ENCODE data around the gene LRBA. TPM values are rescaled to one million over a fixed set of nuclear protein-coding genes. Genes with fewer than 3 reads are reported as not detected.

Gene LRBA
- total and polyA plus RNA-seq, 9 donors: 9.7 to 49.2 (median 30.4) TPM

DNA sequence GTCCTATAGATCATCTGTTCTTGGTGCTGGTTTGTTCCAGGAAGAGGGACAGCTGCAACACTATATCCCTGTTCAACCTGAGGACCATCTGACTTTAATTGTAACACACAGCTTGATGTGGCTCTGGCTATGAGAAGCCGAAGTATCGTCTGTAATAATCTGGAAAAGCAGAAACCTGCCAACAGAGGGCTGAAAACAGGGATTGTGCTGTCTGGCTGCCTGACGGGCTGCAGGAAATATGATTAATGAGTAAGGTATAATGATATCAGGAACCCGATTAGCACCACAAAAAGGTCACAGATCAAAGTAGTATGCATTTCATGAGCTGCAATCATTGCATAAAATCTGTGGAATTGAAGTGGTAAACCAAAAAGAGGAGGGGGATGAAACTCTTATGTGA lies 603.6 kb downstream of the LRBA start:
- H3K27me3 ChIP-seq: no peaks in the 10 kb centered on the region
- no peaks in the 10 kb centered on the region for H3K9me3 ChIP-seq
- no peak overlapping the region for H3K4me3 ChIP-seq
- no peaks in the 10 kb centered on the region for H3K36me3 ChIP-seq
- no peak for DNase-seq
- no peaks in the 10 kb centered on the region for H3K4me1 ChIP-seq (ENCODE audit: insufficient read depth)
- H3K27ac ChIP-seq: no peak overlapping the region
- TF ChIP-seq POLR2A (IDR thresholded peaks at IDR 0.05) (no peak), EP300 (IDR thresholded peaks at IDR 0.05) (no peak)
- TF ChIP-seq, protein P1, sequence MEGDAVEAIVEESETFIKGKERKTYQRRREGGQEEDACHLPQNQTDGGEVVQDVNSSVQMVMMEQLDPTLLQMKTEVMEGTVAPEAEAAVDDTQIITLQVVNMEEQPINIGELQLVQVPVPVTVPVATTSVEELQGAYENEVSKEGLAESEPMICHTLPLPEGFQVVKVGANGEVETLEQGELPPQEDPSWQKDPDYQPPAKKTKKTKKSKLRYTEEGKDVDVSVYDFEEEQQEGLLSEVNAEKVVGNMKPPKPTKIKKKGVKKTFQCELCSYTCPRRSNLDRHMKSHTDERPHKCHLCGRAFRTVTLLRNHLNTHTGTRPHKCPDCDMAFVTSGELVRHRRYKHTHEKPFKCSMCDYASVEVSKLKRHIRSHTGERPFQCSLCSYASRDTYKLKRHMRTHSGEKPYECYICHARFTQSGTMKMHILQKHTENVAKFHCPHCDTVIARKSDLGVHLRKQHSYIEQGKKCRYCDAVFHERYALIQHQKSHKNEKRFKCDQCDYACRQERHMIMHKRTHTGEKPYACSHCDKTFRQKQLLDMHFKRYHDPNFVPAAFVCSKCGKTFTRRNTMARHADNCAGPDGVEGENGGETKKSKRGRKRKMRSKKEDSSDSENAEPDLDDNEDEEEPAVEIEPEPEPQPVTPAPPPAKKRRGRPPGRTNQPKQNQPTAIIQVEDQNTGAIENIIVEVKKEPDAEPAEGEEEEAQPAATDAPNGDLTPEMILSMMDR (IDR thresholded peaks at IDR 0.05): no peak
- 79 to 86% (median 85%) methylated on average over 4 of the region's 4 CpGs for WGBS, 3 donors
- intact Hi-C loops (cut with DNase I): no loop called here

- no peaks in the 10 kb centered on the region for H3K36me3 ChIP-seq
- H3K27ac ChIP-seq: no peak overlapping the region
- no peaks in the 10 kb centered on the region for H3K4me1 ChIP-seq (ENCODE audit: insufficient read depth)
- intact Hi-C loops (cut with DNase I): no loop called here
- H3K27me3 ChIP-seq: no peaks in the 10 kb centered on the region
- 58 to 70% (median 64%) methylated on average over 5 of the region's 5 CpGs for WGBS, 3 donors
- no peaks in the 10 kb centered on the region for H3K9me3 ChIP-seq
- H3K4me3 ChIP-seq: no peak overlapping the region
- TF ChIP-seq, protein P1 (IDR thresholded peaks at IDR 0.05): no peak
- TF ChIP-seq EP300 (IDR thresholded peaks at IDR 0.05) (no peak), POLR2A (IDR thresholded peaks at IDR 0.05) (no peak)
- DNase-seq: peak; percentile 9 to 39 (median 17)
Measured at GRCh38 chr4:150402871-150403272, 612.2 kb downstream of the LRBA start.

- no peaks in the 10 kb centered on the region for H3K4me1 ChIP-seq (ENCODE audit: insufficient read depth)
- H3K9me3 ChIP-seq: no peaks in the 10 kb centered on the region
- DNase-seq: no peak
- H3K27ac ChIP-seq: no peak overlapping the region
- no peaks in the 10 kb centered on the region for H3K36me3 ChIP-seq
- WGBS, 3 donors: 96 to 98% (median 97%) methylated on average over 7 of the region's 7 CpGs
- TF ChIP-seq EP300 (IDR thresholded peaks at IDR 0.05): no peak
- TF ChIP-seq, protein P1 (IDR thresholded peaks at IDR 0.05): no peak
- intact Hi-C loops (cut with DNase I): no loop called here
- H3K4me3 ChIP-seq: no peak overlapping the region
- no peaks in the 10 kb centered on the region for H3K27me3 ChIP-seq
Measured at GRCh38 chr4:150401083-150401687, 613.9 kb downstream of the LRBA start.

GRCh38 chr4:150395872-150396271 lies 619.2 kb downstream of the LRBA start:
- Histone ChIP-seq H3K27ac (no peak overlapping the region), H3K4me1 (ENCODE audit: insufficient read depth) (no peaks in the 10 kb centered on the region), H3K9me3 (no peaks in the 10 kb centered on the region), H3K4me3 (no peak overlapping the region), H3K27me3 (no peaks in the 10 kb centered on the region), H3K36me3 (no peaks in the 10 kb centered on the region)
- intact Hi-C loops (cut with DNase I): no loop called here
- TF ChIP-seq, protein P1 (IDR thresholded peaks at IDR 0.05): no peak
- TF ChIP-seq EP300 (IDR thresholded peaks at IDR 0.05) (no peak), POLR2A (IDR thresholded peaks at IDR 0.05) (no peak)
- no peak for DNase-seq
- WGBS, 3 donors: 45 to 48% (median 46%) methylated on average over 2 of the region's 2 CpGs

Measured in ovary (tissue), 9 donors.